Glomerular visceral epithelial cell (primary cell): ENCODE data around the gene GPRIN1.

ENCODE experiments used
- DNase-seq: peaks from one replicate; pipeline ENCODE4 v3.0.0-alpha.2; 2016; ENCODE audit errors: extremely low spot score

Gene GPRIN1

GRCh38 chr5:176643491-176644219 lies 33.7 kb upstream of the GPRIN1 start:
- no peak for DNase-seq

GRCh38 chr5:176642675-176643490 lies 32.9 kb upstream of the GPRIN1 start:
- DNase-seq, result no peak

GRCh38 chr5:176640616-176641015 lies 30.7 kb upstream of the GPRIN1 start:
- DNase-seq, result no peak

GRCh38 chr5:176639981-176640380 lies 30.0 kb upstream of the GPRIN1 start:
- no peak for DNase-seq

GRCh38 chr5:176639208-176639607 lies 29.3 kb upstream of the GPRIN1 start:
- DNase-seq, result no peak

GRCh38 chr5:176638437-176638836 lies 28.5 kb upstream of the GPRIN1 start:
- no peak for DNase-seq

- DNase-seq, result no peak
These were observed 27.6 kb upstream of the GPRIN1 start for GRCh38 chr5:176637556-176637955.

- DNase-seq, result no peak
These were observed 26.5 kb upstream of the GPRIN1 start for GRCh38 chr5:176636426-176636825.

GRCh38 chr5:176633598-176633997 lies 23.6 kb upstream of the GPRIN1 start:
- DNase-seq, result no peak

GRCh38 chr5:176632745-176633144 lies 22.8 kb upstream of the GPRIN1 start:
- DNase-seq, result no peak

- no peak for DNase-seq
These were observed 21.6 kb upstream of the GPRIN1 start for GRCh38 chr5:176631383-176632200.

GRCh38 chr5:176630681-176631222 lies 20.8 kb upstream of the GPRIN1 start:
- no peak for DNase-seq

- DNase-seq, result peak; percentile 45
These were observed 20.1 kb upstream of the GPRIN1 start, which contains the start of the genes EIF4E1B and SNCB for GRCh38 chr5:176629853-176630680. EIF4E1B (plus strand) TSS chr5:176630675; CDS start chr5:176642788, 12,113 bp downstream. SNCB (minus strand) TSS chr5:176630534; CDS start chr5:176629654, 880 bp downstream.

GRCh38 chr5:176629317-176629852 lies 19.4 kb upstream of the GPRIN1 start:
- no peak for DNase-seq

- DNase-seq, result no peak
These were observed 18.7 kb upstream of the GPRIN1 start for GRCh38 chr5:176628406-176629228.

GRCh38 chr5:176627582-176627981 lies 17.6 kb upstream of the GPRIN1 start:
- no peak for DNase-seq

GRCh38 chr5:176626876-176627236 lies 16.9 kb upstream of the GPRIN1 start:
- no peak for DNase-seq

GRCh38 chr5:176625966-176626875 lies 16.3 kb upstream of the GPRIN1 start:
- DNase-seq, result no peak

GRCh38 chr5:176625512-176625911 lies 15.6 kb upstream of the GPRIN1 start:
- no peak for DNase-seq
